GM21526 (cell line): ENCODE measurements around the gene TARBP2.

Source experiments
- ATAC-seq: cut with Tn5 transposase; IDR thresholded peaks from one replicate; pipeline ENCODE4 v1.9.1; 2021; ENCODE audit warnings: moderate library complexity; ENCODE audit not compliant: unreplicated experiment, low FRiP score

Gene TARBP2

GRCh38 chr12:53493610-53494391, 7.3 kb upstream of the TARBP2 start:
- ATAC-seq: no peak

GRCh38 chr12:53495903-53496751, 5.0 kb upstream of the TARBP2 start:
- no peak for ATAC-seq

- ATAC-seq: no peak
These were observed 4.4 kb upstream of the TARBP2 start for GRCh38 chr12:53496752-53497032.

- no peak for ATAC-seq
These were observed 3.6 kb upstream of the TARBP2 start for GRCh38 chr12:53497461-53497860.

- ATAC-seq: no peak
These were observed 2.9 kb upstream of the TARBP2 start for GRCh38 chr12:53498235-53498630.

GRCh38 chr12:53499266-53500141, 1.6 kb upstream of the TARBP2 start, which contains the start of gene MAP3K12:
MAP3K12 (minus strand) TSS chr12:53499458; CDS start chr12:53487391, 12,067 bp downstream.
- no peak for ATAC-seq

GRCh38 chr12:53500142-53500775, 824 bp upstream of the TARBP2 start:
- no peak for ATAC-seq

GRCh38 chr12:53501615-53502181, 615 bp downstream of the TARBP2 start:
- ATAC-seq: no peak

GRCh38 chr12:53502331-53502730, 1.2 kb downstream of the TARBP2 start:
- ATAC-seq: no peak

- ATAC-seq: no peak
These were observed 2.1 kb downstream of the TARBP2 start for GRCh38 chr12:53502983-53503728.

GRCh38 chr12:53504004-53504920, 3.2 kb downstream of the TARBP2 start:
- ATAC-seq: no peak

GRCh38 chr12:53505086-53505485, 4.0 kb downstream of the TARBP2 start:
- no peak for ATAC-seq

GRCh38 chr12:53505555-53506449, 4.7 kb downstream of the TARBP2 start:
- ATAC-seq: no peak

- no peak for ATAC-seq
These were observed 5.3 kb downstream of the TARBP2 start for GRCh38 chr12:53506450-53506785.

- ATAC-seq: no peak
These were observed 6.0 kb downstream of the TARBP2 start, which contains the start of gene NPFF for GRCh38 chr12:53506881-53507602. NPFF (minus strand) TSS chr12:53507484; CDS start chr12:53507474, 10 bp downstream.

GRCh38 chr12:53507603-53507885, 6.5 kb downstream of the TARBP2 start:
- no peak for ATAC-seq
